HT1080 (cell line): ENCODE data around the gene SENP1. TPM values are rescaled to one million over a fixed set of nuclear protein-coding genes. Genes with fewer than 3 reads are reported as not detected.

Source experiments
- DNase-seq: peaks from one replicate; pipeline ENCODE4 v3.0.0-alpha.2; 2015; ENCODE audit warnings: low read depth
- small RNA-seq: library from RNA; depleted of rRNA; stranded (forward); fragments of <200 nt; gene quantifications from one replicate; pipeline ENCODE3, GENCODE V24; 2014
- total RNA-seq: library from RNA; depleted of rRNA; stranded (reverse); fragments of >200 nt; shearing (Covaris generic); gene quantifications from 2 replicates; pipeline ENCODE4 v1.2.3, GENCODE V29; 2014; rRNA removed

SENP1 gene
- total RNA-seq, 1 experiment from 2014 or later, result 27.5 TPM

DNA sequence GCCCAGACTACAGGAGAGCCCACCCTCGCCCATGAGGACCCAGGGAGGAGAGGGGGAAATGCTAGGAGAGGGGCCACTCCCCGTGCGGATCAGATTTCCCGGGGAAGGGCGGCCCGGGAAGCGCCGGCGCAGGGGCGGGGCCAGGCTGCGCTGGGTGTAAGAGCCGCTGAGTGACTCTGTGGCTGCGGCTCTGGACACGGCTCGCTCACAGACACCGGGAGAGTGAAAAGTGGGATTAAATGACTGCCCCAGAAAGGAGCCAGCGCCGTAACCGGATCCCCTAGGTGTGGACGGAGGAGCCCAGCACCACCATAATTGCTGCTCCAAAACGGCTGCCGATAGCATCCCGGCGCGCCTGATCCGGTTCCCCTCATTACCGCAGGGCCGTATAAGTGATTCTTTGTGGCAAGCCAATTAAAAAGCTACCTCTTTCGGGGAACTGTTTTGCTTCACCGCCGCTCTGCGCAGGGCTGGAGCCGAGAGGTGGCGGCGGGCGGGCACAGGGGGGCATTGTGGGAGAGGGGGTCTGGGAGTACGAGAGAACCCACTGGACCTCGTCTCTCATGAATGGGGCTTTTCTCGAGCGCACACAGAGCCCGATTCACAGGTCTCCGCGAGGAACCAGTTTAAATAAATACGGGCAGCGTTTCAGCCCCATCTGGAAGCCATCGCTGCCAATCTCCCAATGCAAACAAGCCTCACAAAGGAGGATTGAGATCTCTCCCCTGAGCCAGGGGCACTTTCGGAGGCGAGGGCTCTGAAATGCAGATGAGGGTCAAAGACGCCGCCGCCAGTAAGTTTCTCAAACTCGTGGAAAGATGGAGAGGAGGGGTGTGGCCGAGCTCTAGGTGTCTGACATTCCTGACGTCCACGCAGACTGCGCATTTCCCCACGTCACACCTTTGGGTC is 104.1 kb downstream of the SENP1 start:
- DNase-seq, result peak; percentile 35

DNA sequence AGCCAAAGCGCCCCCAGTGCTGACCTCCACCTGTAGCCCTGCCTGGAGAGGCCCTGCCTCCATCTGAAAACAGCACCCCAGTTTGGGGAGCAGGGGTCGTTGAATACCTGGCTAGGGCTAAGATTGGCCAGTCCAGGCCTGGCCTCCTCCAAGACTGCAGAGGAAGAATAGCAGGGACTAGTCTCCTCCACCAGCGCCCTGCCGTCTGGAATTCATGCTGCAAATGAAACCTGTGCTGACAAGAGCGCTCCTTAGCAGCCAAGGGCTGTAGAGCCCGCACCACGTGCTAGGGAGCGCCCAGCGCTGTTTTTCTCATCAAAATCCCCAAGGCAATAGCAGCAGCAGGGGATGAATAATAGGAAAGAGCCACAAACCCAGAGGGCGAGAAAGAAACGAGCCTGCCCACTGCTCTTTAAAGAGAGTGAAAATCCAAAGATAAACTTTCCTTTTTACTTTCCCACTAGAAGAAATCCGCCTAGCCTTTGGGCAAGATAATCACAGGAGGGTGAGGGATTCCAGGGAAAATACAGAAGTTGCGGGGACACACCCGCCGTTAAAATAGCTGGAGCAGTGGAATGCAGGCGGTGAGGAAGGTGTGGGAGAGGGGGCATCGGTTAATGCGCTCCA is 104.9 kb downstream of the SENP1 start:
- peak; percentile 63 for DNase-seq

DNA sequence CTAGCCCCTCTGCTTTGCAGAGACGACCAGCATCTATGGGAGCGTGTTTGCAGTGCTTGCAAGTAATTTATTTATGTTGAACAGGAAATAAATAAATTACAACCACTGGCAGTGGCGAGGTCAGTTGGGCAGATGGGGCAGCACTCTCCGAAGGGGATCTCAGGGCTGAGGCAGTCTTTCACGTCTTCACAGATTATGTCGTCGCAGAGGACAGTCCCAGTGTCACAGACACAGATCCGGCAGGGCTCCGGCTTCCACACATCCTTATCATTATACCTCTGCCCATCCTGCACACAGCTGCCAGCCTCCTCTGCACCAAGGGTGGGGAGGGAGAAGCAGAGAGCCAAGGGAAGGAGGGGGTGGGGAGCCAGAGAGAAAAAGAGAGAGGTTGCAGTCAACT is 106.1 kb downstream of the SENP1 start:
- no peak for DNase-seq

DNA sequence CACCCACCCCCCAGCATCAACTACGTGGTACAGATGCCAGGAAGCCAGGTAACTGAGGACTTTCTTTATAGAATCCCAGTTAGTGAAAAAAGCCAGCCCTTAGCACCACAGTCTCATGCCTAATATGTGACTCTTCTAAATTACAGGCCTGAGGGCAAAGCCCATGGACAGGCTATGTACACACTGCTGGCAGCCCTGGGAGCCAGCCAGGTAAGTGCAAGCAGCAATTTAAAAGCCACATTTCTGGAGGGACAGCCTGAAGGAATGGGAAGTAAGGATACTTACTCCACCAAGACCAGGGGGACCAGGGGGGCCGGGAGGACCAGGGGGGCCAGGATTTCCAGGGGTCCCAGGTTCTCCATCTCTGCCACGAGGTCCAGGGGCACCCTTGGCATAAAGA is 108.6 kb downstream of the SENP1 start:
- no peak for DNase-seq

DNA sequence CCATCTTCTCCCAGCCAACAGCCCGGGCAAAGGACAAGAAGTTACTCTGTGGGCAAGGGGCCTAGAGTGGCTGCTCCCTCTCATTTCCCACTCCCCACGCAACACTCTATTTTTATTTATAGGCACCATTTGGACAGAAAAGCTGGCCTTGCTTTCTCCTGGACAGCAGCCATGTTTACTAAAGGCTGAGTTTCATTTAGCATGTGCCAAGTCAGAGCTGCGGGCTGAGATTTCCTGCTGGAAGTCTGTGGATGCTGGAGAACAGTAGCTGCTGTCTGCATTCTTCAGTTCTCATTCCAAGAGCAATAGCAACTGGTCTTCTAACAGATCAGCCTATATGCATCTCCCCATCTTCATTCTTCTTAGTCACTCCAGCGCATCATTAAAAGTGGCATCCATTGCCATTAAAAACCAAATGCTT is 109.9 kb downstream of the SENP1 start:
- no peak for DNase-seq

DNA sequence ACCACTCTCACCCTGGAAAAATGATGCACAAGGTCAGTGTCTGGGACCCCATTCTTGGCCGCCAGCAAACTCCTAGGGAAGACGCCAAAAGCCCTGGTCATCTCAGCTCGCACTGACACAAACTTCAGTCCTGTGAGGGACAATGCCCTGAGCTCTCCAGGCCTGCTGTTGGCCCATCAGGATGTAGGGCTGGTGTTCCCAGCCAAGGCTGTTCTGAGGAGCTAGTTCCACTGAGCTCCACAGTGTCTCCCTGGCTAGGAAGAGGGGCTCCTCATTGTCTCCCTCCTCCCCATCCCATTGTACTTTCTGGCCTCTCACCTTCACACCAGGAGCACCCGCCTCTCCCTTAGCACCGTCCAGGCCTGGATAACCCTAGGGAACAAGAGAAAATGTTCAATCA is 112.4 kb downstream of the SENP1 start:
- no peak for DNase-seq

Small RNA genes within 50 kb of the gene (small RNA-seq; reads per million reads assigned to genes)
- gene MIR6505 (not detected), gene RNU6-1203P (not detected)

Other genes with a start within 250 kb of the SENP1 start
- 3.6 and 6.1 TPM in 2 replicates for gene VDR, start 201.1 kb downstream of the SENP1 start, total RNA-seq
- gene TMEM106C, start 142.5 kb downstream of the SENP1 start, total RNA-seq, result 133 and 139 TPM in 2 replicates
- gene COL2A1, start 101.6 kb downstream of the SENP1 start, total RNA-seq, result 0.02 and 0.07 TPM in 2 replicates
- gene PFKM, start 13.3 kb upstream of the SENP1 start, total RNA-seq, result 60.4 and 60.9 TPM in 2 replicates
- 34.8 and 46.3 TPM in 2 replicates for gene ASB8, start 51.4 kb upstream of the SENP1 start, total RNA-seq
- 0.19 and 0.40 TPM in 2 replicates for gene CCDC184, start 77.6 kb upstream of the SENP1 start, total RNA-seq
- not detected in 2 replicates for gene OR10AD1, start 97.2 kb upstream of the SENP1 start, total RNA-seq
- 3.9 and 5.4 TPM in 2 replicates for gene ZNF641, start 244.8 kb upstream of the SENP1 start, total RNA-seq